HG03196 (cell line): ENCODE results near the gene ACADS.
A peak's percentile ranks its signal among the peaks of the same experiment; 100 is the strongest.

Experiments used
- ATAC-seq: cut with Tn5 transposase; IDR thresholded peaks from one replicate; pipeline ENCODE4 v1.9.1; 2021; ENCODE audit not compliant: unreplicated experiment

Gene ACADS

DNA sequence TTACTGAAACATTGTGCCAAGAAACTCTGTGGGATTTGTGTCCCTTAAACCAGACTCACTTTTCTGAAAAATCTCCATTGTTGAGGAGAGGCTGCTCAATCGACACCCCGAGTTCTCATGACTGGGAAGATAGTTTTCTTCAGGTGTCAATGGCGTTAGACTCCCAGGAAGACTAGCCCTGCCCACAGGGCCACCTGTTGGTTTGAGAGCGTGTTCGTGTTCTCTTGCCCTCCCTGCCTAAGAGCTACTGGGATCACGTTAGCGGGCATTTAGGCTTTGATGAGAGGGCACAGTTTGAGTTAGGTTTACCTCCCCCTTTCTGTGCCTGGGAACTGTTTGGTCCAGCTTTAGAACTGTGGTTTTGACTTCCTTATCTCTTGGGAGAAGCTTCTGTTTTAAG lies 26.1 kb upstream of the ACADS start:
- ATAC-seq: no peak

DNA sequence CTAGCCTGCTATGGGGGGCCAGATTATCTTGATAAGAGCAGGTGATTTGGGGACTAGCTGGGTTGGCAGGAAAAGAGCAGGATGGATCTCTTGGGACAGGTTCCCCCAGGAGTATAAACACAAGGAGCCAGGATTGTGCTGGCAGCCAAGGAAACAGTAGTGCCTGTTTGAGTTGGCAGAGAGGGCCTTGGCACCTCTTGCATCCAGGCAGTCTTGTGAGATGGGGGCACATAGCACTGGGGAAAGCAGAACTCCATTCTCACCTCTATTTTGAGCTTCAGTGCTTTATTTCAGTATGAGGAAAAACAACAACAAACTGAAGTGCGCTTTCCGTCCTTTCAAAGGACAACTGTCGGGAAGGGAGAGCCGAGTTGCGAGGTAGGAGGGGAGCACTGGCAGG lies 24.7 kb upstream of the ACADS start:
- no peak for ATAC-seq

DNA sequence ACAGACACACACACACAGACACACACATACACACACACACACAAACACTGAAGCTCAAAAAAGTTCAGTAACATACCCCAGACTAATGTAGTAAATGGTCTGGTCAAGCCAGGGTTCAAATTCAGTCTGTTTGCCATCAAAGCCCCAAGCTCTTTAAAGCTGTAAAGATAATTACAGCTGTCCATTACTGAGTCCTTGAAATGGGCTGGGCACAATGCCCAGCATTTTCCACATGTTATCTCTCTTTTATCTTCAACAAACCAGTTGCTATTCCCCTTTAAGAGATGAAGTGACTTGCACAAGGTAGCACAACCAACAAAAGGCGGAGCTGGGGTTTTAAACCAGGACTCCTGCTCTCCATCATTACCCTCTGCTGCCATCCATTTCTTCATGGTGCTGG lies 23.0 kb upstream of the ACADS start:
- no peak for ATAC-seq

DNA sequence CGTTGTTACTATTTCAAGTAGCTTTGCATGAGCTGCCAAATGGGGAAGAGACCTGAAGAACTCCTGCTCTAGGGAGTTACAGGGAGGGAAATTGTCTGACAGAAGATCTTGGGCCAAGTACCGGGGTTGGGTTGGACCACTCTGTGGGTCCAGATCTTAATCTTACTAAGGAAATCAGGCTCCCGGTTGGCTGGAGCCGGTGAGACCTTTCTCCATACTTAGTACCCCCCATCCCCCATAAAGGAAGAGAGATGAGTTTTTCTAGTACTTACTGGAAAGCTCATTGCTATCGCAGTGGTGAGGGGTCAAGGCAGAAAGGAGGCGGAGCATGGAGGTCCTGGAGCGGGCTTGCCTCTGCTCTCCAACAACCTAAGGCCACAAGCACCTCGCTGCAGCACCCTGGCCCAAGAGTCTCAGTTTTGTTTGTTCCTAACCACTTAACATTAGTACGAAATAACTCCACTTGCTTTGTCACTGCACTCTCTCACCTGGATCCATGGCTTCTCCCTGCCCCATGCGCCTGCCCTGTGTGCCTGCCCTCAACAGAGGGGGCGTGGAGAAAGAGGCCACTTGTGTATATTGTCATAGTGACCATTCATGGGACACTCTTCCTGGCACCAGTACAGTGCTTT lies 22.2 kb upstream of the ACADS start:
- ATAC-seq: no peak

DNA sequence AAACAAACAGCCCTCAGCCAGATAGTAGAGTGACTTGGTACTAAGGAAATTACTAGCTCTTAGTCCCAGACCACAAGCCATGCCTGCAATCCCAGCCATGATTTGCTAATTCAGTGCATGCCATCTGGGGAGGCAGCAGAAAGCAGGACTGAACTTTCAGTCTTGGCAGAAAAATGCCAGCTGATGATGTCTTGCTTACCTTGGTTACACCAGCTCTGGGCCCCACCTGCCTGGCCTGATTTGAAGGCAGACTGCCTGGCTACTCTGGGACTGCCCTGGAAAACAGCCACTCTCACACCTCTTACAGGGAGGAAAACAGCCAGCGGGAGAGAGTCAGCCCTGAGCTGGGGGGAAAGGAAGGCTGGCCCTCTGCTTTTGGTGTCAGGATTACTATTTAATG lies 20.0 kb upstream of the ACADS start:
- no peak for ATAC-seq

DNA sequence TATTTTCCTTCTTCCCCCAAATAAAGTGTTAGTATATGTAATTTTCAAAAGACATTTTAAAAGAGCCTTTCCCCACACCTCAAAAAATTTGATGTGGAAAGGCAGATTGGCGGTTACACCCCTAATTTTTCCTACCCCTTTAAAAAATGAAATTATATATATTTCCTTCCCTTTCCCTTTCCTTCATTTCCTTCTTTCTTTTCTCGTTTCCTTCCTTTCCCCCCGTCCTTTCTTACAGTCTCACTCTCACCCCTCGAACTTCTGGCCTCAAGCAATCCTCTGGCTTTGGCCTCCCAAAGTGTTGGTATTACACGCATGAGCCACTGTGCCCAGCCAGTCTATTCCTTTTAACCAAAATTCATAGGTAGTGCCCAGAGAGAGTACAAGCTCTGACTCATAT lies 19.6 kb upstream of the ACADS start:
- no peak for ATAC-seq

DNA sequence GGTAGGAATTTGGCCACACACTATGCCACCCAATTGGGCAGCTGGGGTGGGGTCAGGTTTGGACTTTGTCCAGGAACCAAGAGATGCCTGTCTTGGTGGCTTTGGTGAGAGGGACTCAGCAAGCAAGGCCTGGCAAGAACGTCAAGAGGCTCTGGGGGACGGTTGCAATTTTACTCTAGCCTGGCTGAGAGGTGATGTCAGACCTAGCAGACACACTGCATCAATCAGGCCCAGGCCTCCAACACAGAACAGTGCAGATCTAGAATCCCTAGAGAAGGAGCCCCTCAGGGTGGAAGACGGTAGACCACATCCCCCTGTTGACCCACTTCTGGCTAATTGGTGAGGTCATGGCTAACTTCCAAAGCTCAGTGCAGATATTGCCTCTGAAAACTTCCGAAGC lies 17.0 kb upstream of the ACADS start:
- ATAC-seq: no peak

DNA sequence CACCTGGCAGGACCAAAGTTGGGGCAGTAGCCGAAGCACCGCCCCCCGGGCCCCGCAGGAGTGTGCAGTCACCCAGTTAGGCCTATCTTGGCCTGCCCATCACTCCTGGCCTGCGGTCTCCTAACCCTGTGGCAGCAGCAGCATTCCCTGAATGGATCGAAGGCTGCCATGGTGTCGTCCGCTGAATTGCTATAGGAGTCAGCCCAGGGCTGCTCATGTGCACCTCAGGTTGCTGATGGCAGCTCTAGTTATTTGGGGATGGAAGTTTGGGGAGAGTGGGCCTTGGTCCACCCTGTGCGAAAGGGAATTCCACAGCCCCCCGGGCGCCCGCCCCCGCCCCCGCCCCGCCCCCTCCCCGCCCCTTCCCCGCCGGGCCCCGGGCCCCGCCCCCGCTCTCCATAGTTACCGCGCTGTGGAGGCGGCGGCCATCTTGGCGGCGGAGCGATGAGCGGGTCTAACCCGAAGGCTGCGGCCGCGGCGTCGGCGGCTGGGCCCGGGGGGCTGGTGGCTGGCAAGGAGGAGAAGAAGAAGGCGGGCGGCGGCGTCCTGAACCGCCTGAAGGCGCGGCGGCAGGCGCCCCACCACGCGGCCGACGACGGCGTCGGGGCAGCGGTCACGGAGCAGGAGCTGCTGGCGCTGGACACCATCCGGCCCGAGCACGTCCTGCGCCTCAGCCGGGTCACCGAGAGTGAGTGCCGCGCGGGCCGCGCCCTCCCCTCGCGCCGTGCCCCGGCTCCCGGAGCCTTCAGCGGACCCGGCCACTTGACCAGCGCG lies 15.4 kb upstream of the ACADS start, which contains the start of gene UNC119B:
Gene UNC119B, plus strand, starts transcription at position 428 of the 774 bp plus-strand sequence. Its CDS starts 17 bp downstream, at position 445.
- ATAC-seq: peak; percentile 77

DNA sequence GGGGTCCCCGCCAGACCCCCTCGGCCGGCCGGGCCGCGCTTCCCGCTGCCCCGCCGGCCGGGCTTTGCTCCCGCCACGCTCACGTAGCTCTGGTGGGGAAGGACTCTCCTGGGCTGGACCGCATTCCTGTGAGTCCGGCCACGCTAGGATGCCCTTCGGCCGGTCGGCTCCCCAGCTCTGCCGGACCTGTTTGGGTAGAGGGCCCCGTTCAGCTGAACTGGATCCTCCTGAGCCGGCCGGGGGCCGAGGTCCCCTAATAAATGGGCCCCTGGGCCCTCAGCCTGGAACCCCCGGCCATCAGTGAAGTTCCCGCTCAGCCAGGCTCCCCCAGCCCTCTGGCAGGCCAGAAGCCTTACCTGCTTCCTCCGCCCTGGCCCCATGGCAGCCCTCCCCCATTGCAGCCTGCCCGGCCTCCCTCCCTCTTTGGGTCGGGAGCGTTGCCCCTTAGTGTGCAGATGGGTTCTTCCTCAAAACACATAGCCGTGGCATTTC lies 14.8 kb upstream of the ACADS start:
- peak; percentile 25 for ATAC-seq

DNA sequence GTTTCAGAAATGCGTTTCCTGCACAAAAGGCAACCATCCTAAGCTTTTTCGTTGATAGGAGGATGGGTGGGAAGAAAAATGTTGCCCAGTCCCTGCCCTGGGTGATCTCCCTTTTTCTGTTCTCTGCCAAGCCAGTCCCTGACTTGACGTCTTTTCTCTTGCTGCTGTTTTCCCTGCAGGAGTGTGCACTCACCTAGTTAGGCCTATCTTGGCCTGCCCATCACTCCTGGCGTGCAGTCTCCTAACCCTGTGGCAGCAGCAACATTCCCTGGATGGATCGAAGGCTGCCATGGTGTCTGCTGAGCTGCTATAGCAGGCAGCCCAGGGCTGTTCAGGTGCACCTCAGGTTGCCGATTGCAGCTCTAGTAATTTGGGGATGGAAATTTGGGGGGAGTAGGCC lies 14.2 kb upstream of the ACADS start:
- no peak for ATAC-seq

DNA sequence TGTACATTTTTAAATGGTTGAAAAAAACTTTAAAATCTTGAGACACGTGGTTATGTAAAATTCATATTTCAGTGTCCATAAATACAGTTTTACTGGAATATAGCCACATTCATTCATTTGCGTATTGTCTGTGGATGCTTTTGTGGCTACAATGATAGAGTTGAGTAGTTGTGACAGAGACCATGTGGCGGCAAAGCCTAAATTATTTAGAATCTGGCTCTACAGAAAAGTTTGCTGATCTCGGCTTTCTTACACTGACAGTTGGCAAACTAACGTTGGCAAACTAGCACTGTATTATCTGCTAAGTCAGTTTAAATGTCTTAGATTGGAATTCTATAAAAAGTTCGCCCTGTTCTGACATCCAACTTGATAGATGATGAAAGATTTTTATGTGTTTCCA lies 13.0 kb upstream of the ACADS start:
- no peak for ATAC-seq

DNA sequence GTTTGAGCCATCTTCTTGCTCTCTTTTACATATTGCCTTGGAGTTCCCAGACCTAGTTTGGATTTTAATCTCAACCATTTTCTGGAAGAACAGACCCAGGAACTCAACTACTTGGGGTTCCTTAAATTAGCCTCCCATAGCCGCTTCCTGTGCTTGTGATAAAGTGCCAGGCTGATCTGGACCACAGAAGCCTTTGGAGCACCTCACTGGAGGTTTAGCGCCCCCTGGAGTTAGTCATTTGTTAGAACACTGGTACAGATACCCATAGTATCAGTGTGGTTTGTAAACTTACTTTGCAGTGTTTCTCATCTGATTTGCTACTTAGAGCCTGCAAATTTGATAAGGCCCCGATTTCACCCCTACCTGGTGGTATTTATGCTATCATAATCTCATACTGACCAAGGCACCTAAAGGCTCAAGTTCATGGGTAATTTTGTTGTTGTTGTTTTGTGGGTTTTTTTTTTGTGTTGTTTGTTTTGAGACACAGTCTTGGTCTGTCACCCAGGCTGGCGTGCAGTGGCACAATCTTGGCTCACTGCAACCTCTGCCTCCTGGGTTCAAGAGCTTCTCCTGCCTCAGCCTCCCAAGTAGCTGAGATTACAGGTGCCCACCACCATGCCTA lies 11.7 kb upstream of the ACADS start:
- no peak for ATAC-seq

DNA sequence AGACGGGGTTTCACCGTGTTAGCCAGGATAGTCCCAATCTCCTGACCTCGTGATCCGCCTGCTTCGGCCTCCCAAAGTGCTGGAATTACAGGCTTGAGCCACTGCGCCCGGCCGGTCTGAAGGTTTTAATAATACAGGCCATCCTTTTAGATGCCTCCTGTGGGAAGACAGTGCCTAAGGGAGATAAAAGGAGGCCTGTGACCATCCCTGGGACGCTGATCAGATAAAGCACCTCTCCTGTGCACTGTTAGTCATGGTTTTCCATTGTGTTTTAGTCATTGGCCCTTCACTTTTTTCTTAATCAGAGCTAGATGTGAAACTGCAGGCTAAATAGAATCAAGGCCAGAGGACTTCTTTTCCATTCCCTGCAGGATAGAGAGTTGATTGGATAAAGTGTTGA lies 7.6 kb upstream of the ACADS start:
- no peak for ATAC-seq

DNA sequence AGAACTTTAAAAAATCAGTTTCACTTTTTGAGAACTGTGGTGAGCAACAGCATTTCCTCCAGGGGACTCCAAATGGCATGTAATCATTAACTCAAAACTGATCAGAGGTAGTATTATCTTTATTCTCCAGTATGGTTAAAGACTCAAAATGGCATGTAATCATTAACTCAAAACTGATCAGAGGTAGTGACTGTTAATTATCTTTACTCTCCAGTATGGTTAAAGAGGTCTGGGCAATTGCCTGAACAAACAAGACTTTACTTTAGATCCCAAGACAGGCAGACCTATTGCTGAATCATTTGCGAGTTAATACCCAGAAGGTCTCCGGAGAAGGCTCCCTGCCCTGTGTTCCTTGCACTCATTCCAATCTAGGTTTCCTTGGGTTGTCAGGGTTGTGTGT lies 6.6 kb upstream of the ACADS start:
- no peak for ATAC-seq

DNA sequence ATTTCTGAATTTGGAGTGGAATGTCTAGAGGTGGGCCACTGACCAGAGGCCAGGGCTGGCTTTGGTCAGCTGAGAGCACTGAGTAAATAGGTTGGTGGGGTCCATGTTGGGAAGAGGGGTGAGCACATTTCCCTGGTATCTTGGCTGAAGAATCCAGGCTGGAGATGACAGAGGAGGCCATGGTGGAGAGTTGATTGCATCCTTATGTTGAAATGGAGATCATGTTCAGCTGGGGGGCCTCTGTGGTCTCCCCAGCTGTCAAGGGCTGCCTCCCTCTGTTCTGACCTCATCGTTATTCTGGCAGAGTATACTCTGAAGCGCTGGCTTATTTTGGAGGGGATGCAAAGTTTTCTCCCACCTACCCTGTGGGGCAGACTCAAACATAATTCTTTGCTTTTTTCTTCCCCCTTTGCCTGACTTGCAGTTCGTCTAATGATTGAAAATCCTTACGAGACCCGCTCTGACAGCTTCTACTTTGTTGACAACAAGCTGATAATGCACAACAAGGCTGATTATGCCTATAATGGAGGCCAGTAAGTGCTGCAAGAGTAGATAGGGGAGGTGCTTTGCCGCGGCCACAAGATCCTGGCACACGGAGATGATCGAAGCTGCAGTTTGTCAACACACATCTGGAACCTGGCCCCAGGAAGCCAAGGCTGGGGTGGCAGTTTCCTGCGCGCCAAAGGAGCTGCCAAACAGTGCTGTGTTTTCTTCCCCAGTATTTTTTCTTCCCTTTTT lies 6.0 kb upstream of the ACADS start:
- no peak for ATAC-seq

DNA sequence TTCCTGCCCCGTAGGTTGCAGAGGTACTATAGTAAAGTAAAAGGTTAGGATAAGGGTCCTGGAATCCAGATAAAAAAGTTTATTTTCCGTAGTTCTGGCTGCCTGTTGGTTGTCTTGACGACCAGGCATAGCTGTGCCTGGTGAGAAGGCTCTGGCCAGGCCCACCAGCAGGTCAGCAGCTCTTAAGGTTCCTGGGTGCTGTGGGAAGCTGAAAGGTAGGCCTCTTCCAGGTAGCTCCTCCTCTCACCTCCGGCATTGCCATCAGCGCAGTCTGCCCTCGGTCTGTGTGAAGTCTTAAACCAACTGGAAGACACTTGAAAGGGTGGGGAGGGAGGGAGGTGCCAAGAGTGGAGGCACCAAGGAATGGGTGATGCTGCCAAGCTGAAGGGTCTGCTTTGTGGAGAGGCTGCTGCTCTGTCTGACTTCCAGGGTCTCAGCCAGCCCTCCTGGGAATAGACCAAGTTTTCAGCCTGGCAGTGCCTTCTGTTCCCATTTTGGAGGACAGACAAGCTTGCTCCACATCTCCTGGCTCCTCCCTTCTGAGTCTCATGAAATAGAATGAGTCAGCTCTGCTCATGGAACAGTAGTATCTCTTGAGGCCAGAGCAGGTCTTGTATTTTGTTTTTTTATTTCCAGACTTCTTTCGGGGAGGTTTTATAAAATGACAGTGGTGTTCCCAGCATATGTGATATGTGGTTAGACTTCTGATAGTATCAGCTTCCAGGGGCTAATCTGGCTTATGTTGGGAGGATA lies 5.2 kb upstream of the ACADS start:
- no peak for ATAC-seq

DNA sequence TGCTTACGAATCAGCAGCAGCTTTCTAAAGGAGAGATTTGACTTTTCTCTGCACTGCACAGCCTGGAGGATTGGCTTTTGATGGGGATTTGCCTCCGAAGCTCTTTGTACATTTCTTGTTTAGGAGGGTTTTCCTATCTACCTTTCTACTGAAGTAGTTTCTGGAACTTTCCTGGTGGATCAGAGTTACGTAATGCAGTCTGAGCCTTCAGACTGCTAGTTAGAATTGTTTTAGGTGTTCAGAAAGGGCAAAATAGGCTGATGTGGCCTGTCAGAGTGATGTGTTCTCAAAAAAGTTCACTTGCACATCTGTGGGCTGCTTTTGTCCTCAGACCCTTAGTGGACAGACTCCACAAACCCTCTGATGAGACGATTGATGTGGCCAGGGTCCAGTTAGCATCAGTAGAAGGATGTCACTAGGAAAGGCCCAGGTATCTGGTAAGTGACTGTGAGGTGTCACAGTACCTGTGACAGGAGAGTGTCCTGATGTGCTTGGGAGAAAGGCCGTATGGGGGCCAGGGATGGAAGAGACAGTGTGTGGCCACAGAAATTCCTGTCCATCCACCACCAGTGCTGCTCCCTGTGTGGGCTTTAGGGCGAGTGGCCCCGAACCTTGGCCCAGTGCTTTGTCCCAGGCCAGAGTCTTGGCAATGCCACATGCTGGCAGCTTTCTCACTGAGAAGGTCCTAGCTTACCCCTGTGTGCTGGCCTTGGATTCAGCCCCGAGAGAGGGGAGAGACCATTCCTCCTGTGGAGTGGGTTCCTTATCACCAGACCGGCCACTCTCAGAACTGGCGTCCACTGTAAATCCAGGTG lies 4.4 kb upstream of the ACADS start:
- ATAC-seq: no peak

DNA sequence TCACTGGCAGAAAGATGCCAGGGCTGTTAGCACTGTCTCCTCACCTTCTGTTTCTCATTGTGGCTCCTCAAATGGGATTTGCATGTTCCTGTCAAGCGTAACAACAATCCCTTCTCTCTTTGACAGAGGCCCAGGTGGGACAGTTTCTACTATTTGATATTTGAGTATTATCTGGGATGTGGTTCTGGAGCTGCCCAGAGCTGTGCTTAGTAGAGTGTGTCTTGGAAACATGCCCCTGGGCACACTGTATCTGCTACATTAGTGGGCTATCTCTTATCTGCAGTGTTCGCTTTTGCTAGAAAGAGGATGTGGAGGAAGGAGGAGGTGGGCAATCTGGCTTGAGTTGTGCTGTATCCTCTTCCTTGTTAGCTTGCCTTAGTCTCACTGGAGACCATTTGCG lies 3.8 kb upstream of the ACADS start:
- no peak for ATAC-seq

DNA sequence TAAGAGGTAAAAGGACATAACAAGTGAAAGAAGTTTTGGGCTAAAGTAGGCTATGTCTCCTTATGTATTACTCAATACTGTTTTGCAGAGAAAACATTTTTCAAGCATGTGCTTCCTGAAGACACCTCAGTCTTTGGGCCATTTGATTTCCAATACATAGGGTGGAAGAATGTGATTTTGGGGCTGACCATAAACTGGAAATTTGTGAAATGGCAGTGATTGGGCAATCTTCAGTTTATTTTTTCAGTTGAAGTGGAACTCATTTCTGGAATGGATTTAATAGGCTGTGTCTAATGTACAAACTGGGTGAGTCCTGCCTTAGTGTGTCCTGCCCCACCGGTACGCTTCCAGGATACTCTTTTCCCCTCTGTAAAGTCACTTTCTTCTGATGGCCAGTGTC lies 2.8 kb upstream of the ACADS start:
- ATAC-seq: no peak

DNA sequence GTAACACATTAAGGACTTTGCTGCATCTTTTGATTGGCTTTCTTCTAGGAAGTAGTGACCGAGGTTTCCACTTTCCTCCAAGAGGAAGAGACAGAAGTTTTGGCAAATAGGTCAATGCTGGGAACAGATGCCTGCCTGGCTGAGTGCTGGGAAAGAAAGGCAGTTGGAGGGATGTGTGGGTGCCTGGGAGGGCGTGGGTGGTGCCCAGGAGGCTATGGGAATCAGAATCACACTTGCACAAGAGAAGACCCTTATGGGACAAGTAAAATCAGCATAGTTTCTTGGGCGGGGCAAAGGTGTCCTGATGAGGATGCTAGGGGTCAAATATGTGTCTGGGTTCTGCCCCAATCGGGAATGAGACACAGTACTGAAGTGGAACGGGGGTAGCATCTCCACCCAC lies 906 bp upstream of the ACADS start:
- ATAC-seq: no peak
